ENCODE data around the gene DCC. TPM values are rescaled to one million over a fixed set of nuclear protein-coding genes. Genes with fewer than 3 reads are reported as not detected.

The DCC gene
- total and polyA plus RNA-seq, 2 of the 8 experiments (the other 6 are each of a cell fraction or from before 2014, with no cell fraction given) = 0.14 to 1.4 TPM

- POLR2A ChIA-PET (ENCODE audit: partially characterized antibody) = no interaction called here
These were observed 562.2 kb downstream of the DCC start for GRCh38 chr18:52902188-52902587.

More at GRCh38 chr18:52902188-52902587, 562.2 kb downstream of the DCC start:
- TF ChIP-seq SRF (IDR thresholded peaks at IDR 0.05; ENCODE audit: low read depth, low read length) (no peak), HDAC6 (IDR thresholded peaks at IDR 0.05; ENCODE audit: low read depth, low read length) (no peak), RFX5 (IDR thresholded peaks at IDR 0.05; ENCODE audit: borderline replicate concordance, low read depth, low read length) (no peak), KDM1A (IDR thresholded peaks at IDR 0.05; ENCODE audit: borderline replicate concordance, low read length) (no peak), ASH2L (IDR thresholded peaks at IDR 0.05; ENCODE audit: low read length) (no peak), CREB1 (IDR thresholded peaks at IDR 0.05) (no peak), FOSL1 (IDR thresholded peaks at IDR 0.05; ENCODE audit: insufficient read depth, low read depth, low read length) (no peak), CBX8 (IDR thresholded peaks at IDR 0.05; ENCODE audit: borderline replicate concordance, low read depth, low read length) (no peak), TEAD4 (IDR thresholded peaks at IDR 0.05; ENCODE audit: low read depth, low read length) (no peak), CTBP2 (IDR thresholded peaks at IDR 0.05; ENCODE audit: borderline replicate concordance, insufficient read depth, insufficient read length, low read length) (no peak), EZH2 (IDR thresholded peaks at IDR 0.05; ENCODE audit: low read depth, low read length, severe bottlenecking) (no peak), MAX (IDR thresholded peaks at IDR 0.05) (no peak), SP2 (IDR thresholded peaks at IDR 0.05; ENCODE audit: low read length) (no peak), HDAC2 (IDR thresholded peaks at IDR 0.05; ENCODE audit: borderline replicate concordance in 1 of 2, low read depth in 2 of 2, low read length in 2 of 2) (no peak), CHD2 (IDR thresholded peaks at IDR 0.05; ENCODE audit: low read length) (no peak)
- FAIRE-seq (peak; percentile 24), DNase-seq (ENCODE audit: low read depth in 1 of 2, low spot score in 2 of 2) (no peak)
- WGBS, 2 experiments (ENCODE audit: extremely low coverage in 1 of 2, insufficient coverage in 1 of 2, insufficient read length in 1 of 2, insufficient replicate concordance in 2 of 2, low coverage in 1 of 2, low lambda C conversion rate in 2 of 2, missing lambda C conversion rate in 1 of 2) = 89% methylated on average over 3 of the region's 3 CpGs; no CpG with 5 or more reads in 1 of the 2 experiments
- Histone ChIP-seq H3K27me3 (replicated peaks in 1 of 4; ENCODE audit: control insufficient read depth in 3 of 4, extremely low read depth in 1 of 4, insufficient read depth in 3 of 4, low read length in 3 of 4) (no peaks in the 10 kb centered on the region), H2AK5ac (ENCODE audit: low read depth, low read length) (no peak overlapping the region), H3K14ac (ENCODE audit: insufficient read length) (no peak overlapping the region), H3K4ac (replicated peaks; ENCODE audit: insufficient read length, low read depth, low read length) (no peak overlapping the region), H2BK5ac (ENCODE audit: low read depth, low read length) (no peak overlapping the region), H3K4me2 (ENCODE audit: insufficient read depth in 1 of 2, low read depth in 2 of 2, low read length in 2 of 2) (no peak overlapping the region), H2BK120ac (replicated peaks; ENCODE audit: low read depth, low read length) (no peak overlapping the region), H3K18ac (ENCODE audit: extremely low read depth, low read length) (no peak overlapping the region), H3K56ac (replicated peaks; ENCODE audit: insufficient read length, low read depth, low read length) (no peak overlapping the region), H3K36me3 (ENCODE audit: control insufficient read depth in 2 of 4, insufficient read depth in 4 of 4, low read length in 3 of 4) (no peaks in the 10 kb centered on the region), H2BK12ac (ENCODE audit: low read depth, low read length) (no peak overlapping the region), H2BK20ac (ENCODE audit: low read length) (no peak overlapping the region), H3K79me1 (ENCODE audit: low read depth, low read length) (no peaks in the 10 kb centered on the region), H3K9ac (replicated peaks in 1 of 4; ENCODE audit: extremely low read depth in 1 of 4, low read depth in 3 of 4, low read length in 3 of 4) (no peak overlapping the region), H3K23me2 (ENCODE audit: low read depth, low read length) (no peaks in the 10 kb centered on the region), H4K91ac (replicated peaks; ENCODE audit: insufficient read length, low read length) (no peak overlapping the region), H3K4me3 (ENCODE audit: extremely low read depth in 1 of 4, insufficient read depth in 2 of 4, low read depth in 3 of 4, low read length in 4 of 4) (no peak overlapping the region), H3K9me3 (ENCODE audit: insufficient read depth in 2 of 2, low read depth in 1 of 2, low read length in 1 of 2) (no peaks in the 10 kb centered on the region), H4K8ac (ENCODE audit: extremely low read depth, insufficient read depth, low read length) (no peak overlapping the region), H4K20me1 (replicated peaks in 1 of 2; ENCODE audit: control insufficient read depth in 1 of 2, insufficient read depth in 2 of 2, low read length in 2 of 2) (no peaks in the 10 kb centered on the region), H3K27ac (ENCODE audit: low read depth, low read length) (no peak overlapping the region), H3K4me1 (replicated peaks in 1 of 4; ENCODE audit: control insufficient read depth in 3 of 4, insufficient read depth in 4 of 4, low read length in 3 of 4) (no peaks in the 10 kb centered on the region), H4K5ac (ENCODE audit: insufficient read length, low read depth, low read length) (no peak overlapping the region), H2BK15ac (ENCODE audit: low read length) (no peak overlapping the region), H2AFZ (ENCODE audit: low read length) (0 out of 2 replicates have a peak overlapping the region, but pooled peaks have one; percentile 33), H3K79me2 (ENCODE audit: control insufficient read depth in 1 of 2, insufficient read depth in 2 of 2, low read length in 2 of 2) (no peaks in the 10 kb centered on the region), H3K23ac (ENCODE audit: insufficient read length) (no peak overlapping the region)
- CTCF ChIA-PET (ENCODE audit: partially characterized antibody) = interaction anchor here (0.6 kb wide), 1 partner anchor 1487 kb away, joined by 4 read pairs; no protein-coding TSS in a partner anchor

All from H1 (cell line).